K562 (cell line): ENCODE results near the gene CYP46A1. TPM values are rescaled to one million over a fixed set of nuclear protein-coding genes. Genes with fewer than 3 reads are reported as not detected.

Experiments
- BRD4 ChIP-seq: fragments of 200-600 bp; sonication (generic); IDR thresholded peaks from 2 replicates; pipeline ENCODE4 v1.6.1; 2017; ENCODE audit warnings: inconsistent platforms
- CLOCK ChIP-seq: fragments of 250-450 bp; sonication (Bioruptor Pico); IDR thresholded peaks from 2 replicates; pipeline ENCODE4 v1.4.0; 2020; ENCODE audit warnings: mild to moderate bottlenecking, moderate library complexity, borderline replicate concordance
- CUX1 ChIP-seq: fragments of 200-800 bp; sonication (Bioruptor generic); IDR thresholded peaks from 2 replicates; pipeline ENCODE4 v1.6.1; 2016; ENCODE audit warnings: missing genetic modification characterization, missing compliant biosample characterization
- polyA plus RNA-seq, 8 experiments: library from polyadenylated mRNA; depleted of rRNA in 4 of 8; stranded (reverse) in 5 of 8; unstranded in 3 of 8; fragments of >200 nt; fragmentation: Nextera tagmentation in 2 of 8; fragmentation: Illumina TruSeq in 1 of 8; extraction: Ambion mirVana in 2 of 8; extraction: Trizol in 1 of 8; gene quantifications; 2 replicates each; pipeline versions ENCODE4 v1.2.1 to v1.2.3, GENCODE V29; 2011 to 2014; ENCODE audit warnings: inconsistent platforms in 1 of 8, missing spikeins in 1 of 8
- total RNA-seq, 7 experiments: library from RNA; depleted of rRNA in 6 of 7; stranded (reverse); fragments of >200 nt in 6 of 7; fragmentation: Illumina TruSeq in 2 of 7; extraction: Trizol in 2 of 7; gene quantifications; 2 replicates each; pipeline versions ENCODE4 v1.2.1 to v1.2.3, GENCODE V29; 2011 to 2021; ENCODE audit warnings: low replicate concordance in 1 of 7

CYP46A1 gene
- total and polyA plus RNA-seq, 9 of the 15 experiments (the other 6 are each of a cell fraction or from before 2014, with no cell fraction given): not detected

GRCh38 chr14:99649219-99649618 lies 34.9 kb upstream of the CYP46A1 start (continued):
- TF ChIP-seq CUX1 (CRISPR knock-in tag) (no peak), BRD4 (no peak), CLOCK (no peak)
